Measurements from ENCODE around the gene CEP131. TPM values are rescaled to one million over a fixed set of nuclear protein-coding genes. Genes with fewer than 3 reads are reported as not detected.
"Not testable (repeated sequence)": the region's sequence is repeated elsewhere in the genome, so short reads cannot be mapped to it uniquely, and the experiment has no call there.

The CEP131 gene
- total and polyA plus RNA-seq, 4 donors, result 5.0 to 86.6 (median 9.0) TPM

GRCh38 chr17:81156866-81157805, 65.6 kb downstream of the CEP131 start:
- intact Hi-C loops (cut with DNase I), result no loop called here
- H3K36me3 ChIP-seq (ENCODE audit: control insufficient read depth in 1 of 2, insufficient read depth in 2 of 2, low read length in 1 of 2), result no peaks in the 10 kb centered on the region
- no peak for ATAC-seq (ENCODE audit: low FRiP score)
- 92 to 95% methylated on average over 38 of the region's 38 CpGs for WGBS, 2 donors
- no peaks in the 10 kb centered on the region for H3K9me3 ChIP-seq (ENCODE audit: control insufficient read depth, low read length)
- H3K27me3 ChIP-seq (ENCODE audit: control insufficient read depth in 1 of 2, insufficient read depth in 2 of 2, low read length in 1 of 2), result no peaks in the 10 kb centered on the region
- DNase-seq, result no peak
- H3K4me1 ChIP-seq (ENCODE audit: control insufficient read depth in 1 of 2, insufficient read depth in 2 of 2, low read length in 2 of 2), result no peaks in the 10 kb centered on the region
- H3K4me3 ChIP-seq (ENCODE audit: low read length in 2 of 2), result no peak overlapping the region
- no peak overlapping the region for H3K27ac ChIP-seq (ENCODE audit: low read depth in 1 of 2, low read length in 2 of 2)

DNA sequence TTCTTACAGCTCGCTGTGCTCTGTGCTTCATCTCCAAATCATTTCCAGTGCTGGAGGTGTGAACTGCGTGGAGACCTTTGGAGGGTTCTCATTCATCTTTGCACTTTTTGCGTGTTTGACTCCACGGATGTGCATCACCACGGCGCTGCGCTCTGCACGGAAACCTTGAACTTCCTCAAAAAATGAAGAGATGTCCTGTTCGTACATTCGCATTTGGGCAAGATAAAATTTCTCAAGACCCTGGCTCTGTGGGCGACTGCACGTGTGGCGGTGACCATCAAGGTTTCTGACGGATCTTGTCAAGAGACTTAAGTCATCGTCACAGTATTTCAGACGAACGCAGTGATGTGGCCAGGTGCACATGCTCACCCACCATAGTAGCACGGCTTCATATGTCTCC, 67.8 kb downstream of the CEP131 start:
- no peaks in the 10 kb centered on the region for H3K9me3 ChIP-seq (ENCODE audit: control insufficient read depth, low read length)
- WGBS, 2 donors, result 96 to 97% methylated on average over 18 of the region's 18 CpGs
- H3K36me3 ChIP-seq (ENCODE audit: control insufficient read depth in 1 of 2, insufficient read depth in 2 of 2, low read length in 1 of 2), result no peaks in the 10 kb centered on the region
- DNase-seq (no peak), ATAC-seq (ENCODE audit: low FRiP score) (no peak)
- H3K4me1 ChIP-seq (ENCODE audit: control insufficient read depth in 1 of 2, insufficient read depth in 2 of 2, low read length in 2 of 2), result no peaks in the 10 kb centered on the region
- no peak overlapping the region for H3K27ac ChIP-seq (ENCODE audit: low read depth in 1 of 2, low read length in 2 of 2)
- H3K4me3 ChIP-seq (ENCODE audit: low read length in 2 of 2), result no peak overlapping the region
- intact Hi-C loops (cut with DNase I), result no loop called here
- H3K27me3 ChIP-seq (ENCODE audit: control insufficient read depth in 1 of 2, insufficient read depth in 2 of 2, low read length in 1 of 2), result no peaks in the 10 kb centered on the region

GRCh38 chr17:81154016-81154415, 68.7 kb downstream of the CEP131 start:
- H3K9me3 ChIP-seq (ENCODE audit: control insufficient read depth, low read length); H3K36me3 ChIP-seq (ENCODE audit: control insufficient read depth in 1 of 2, insufficient read depth in 2 of 2, low read length in 1 of 2); intact Hi-C loops (cut with DNase I); H3K4me3 ChIP-seq (ENCODE audit: low read length in 2 of 2); H3K27ac ChIP-seq (ENCODE audit: low read depth in 1 of 2, low read length in 2 of 2); H3K4me1 ChIP-seq (ENCODE audit: control insufficient read depth in 1 of 2, insufficient read depth in 2 of 2, low read length in 2 of 2); H3K27me3 ChIP-seq (ENCODE audit: control insufficient read depth in 1 of 2, insufficient read depth in 2 of 2, low read length in 1 of 2); DNase-seq; ATAC-seq (ENCODE audit: low FRiP score): not testable (repeated sequence)
- 94 to 97% methylated on average over 9 of the region's 9 CpGs for WGBS, 2 donors

DNA sequence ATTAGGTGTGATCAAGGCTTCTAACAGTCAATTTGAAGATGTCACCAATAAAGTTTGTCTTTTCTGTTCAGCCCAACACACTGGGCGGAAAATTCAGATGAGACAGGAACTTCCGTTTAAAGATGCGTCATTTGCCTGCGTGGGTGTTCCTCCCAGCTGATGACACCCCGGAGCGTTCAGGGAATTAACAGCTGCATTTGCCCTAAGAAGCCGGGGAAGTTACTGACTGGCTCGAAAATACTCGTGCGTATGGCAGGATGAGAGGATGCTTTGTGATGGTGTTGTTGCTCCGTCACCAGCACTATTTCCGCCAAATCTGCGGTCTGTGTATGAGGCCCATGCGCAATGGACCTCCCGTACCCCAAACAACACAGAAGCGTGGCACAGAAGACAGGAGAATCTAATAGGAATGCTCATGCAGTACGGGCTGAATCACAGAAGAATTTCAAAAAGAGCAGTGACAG, 69.4 kb downstream of the CEP131 start:
- no peak for ATAC-seq (ENCODE audit: low FRiP score)
- WGBS, 2 donors, result 93% methylated on average over 17 of the region's 17 CpGs
- intact Hi-C loops (cut with DNase I), result no loop called here

DNA sequence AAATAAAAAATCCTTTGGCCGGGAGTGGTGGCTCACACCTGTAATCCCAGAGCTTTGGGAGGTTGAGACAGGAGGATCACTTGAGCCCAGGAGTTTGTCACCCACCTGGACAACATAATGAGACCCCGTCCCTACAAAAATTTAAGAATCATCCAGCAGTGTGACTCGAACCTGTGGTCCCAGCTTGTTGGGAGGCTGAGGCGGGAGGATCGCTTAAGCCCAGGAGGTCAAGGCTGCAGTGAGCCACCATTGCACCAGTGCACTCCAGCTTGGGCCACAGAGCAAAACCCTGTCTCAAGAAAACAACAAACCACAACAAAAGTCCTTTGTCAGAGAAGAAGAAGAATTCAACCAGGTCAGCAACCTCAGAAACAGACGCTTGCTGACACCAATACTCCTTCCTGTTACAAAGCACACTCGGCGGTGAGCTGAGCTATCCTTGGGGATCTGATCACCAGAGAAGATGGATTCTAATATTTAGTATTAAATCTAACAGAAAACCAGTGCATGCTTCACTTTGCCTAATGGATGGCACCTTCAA, 70.4 kb downstream of the CEP131 start:
- no peaks in the 10 kb centered on the region for H3K27me3 ChIP-seq (ENCODE audit: control insufficient read depth in 1 of 2, insufficient read depth in 2 of 2, low read length in 1 of 2)
- WGBS, 2 donors, result 88 to 92% methylated on average over 8 of the region's 8 CpGs
- ATAC-seq (ENCODE audit: low FRiP score), result no peak
- H3K27ac ChIP-seq (ENCODE audit: low read depth in 1 of 2, low read length in 2 of 2), result no peak overlapping the region
- no peak for DNase-seq
- no peak overlapping the region for H3K4me3 ChIP-seq (ENCODE audit: low read length in 2 of 2)
- intact Hi-C loops (cut with DNase I), result no loop called here
- H3K9me3 ChIP-seq (ENCODE audit: control insufficient read depth, low read length), result no peaks in the 10 kb centered on the region
- H3K4me1 ChIP-seq (ENCODE audit: control insufficient read depth in 1 of 2, insufficient read depth in 2 of 2, low read length in 2 of 2), result no peaks in the 10 kb centered on the region
- no peaks in the 10 kb centered on the region for H3K36me3 ChIP-seq (ENCODE audit: control insufficient read depth in 1 of 2, insufficient read depth in 2 of 2, low read length in 1 of 2)

More for the DNA sequence above, 69.4 kb downstream of the CEP131 start:
- Histone ChIP-seq H3K4me1 (ENCODE audit: control insufficient read depth in 1 of 2, insufficient read depth in 2 of 2, low read length in 2 of 2) (no peaks in the 10 kb centered on the region), H3K4me3 (ENCODE audit: low read length in 2 of 2) (no peak overlapping the region), H3K27ac (ENCODE audit: low read depth in 1 of 2, low read length in 2 of 2) (no peak overlapping the region), H3K9me3 (ENCODE audit: control insufficient read depth, low read length) (no peaks in the 10 kb centered on the region), H3K27me3 (ENCODE audit: control insufficient read depth in 1 of 2, insufficient read depth in 2 of 2, low read length in 1 of 2) (no peaks in the 10 kb centered on the region), H3K36me3 (ENCODE audit: control insufficient read depth in 1 of 2, insufficient read depth in 2 of 2, low read length in 1 of 2) (no peaks in the 10 kb centered on the region)
- DNase-seq, result no peak

DNA sequence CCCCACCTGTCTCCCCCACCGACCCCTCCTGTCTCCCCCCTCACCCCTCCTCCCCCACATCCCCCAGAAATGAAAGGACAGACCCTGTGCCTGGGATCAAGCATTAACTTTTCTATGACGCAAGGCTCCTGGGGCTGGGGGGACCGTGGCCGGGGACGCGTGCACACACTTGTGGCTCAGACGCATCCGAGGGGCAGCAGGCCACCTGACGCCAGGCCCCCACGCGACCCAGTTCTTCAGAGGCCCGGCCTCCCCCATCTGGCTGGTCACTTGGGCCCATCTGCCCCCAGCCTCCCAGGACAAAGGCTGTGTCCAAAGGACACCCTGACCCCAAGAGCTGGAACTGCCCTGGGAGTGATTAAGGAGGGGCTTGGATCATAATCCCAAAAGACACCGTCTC, 71.5 kb downstream of the CEP131 start:
- no peak for DNase-seq
- 85 to 90% methylated on average over 12 to 13 of the region's 13 CpGs for WGBS, 2 donors
- Histone ChIP-seq H3K9me3 (ENCODE audit: control insufficient read depth, low read length) (no peaks in the 10 kb centered on the region), H3K27ac (ENCODE audit: low read depth in 1 of 2, low read length in 2 of 2) (no peak overlapping the region), H3K27me3 (ENCODE audit: control insufficient read depth in 1 of 2, insufficient read depth in 2 of 2, low read length in 1 of 2) (no peaks in the 10 kb centered on the region), H3K36me3 (ENCODE audit: control insufficient read depth in 1 of 2, insufficient read depth in 2 of 2, low read length in 1 of 2) (no peaks in the 10 kb centered on the region), H3K4me1 (ENCODE audit: control insufficient read depth in 1 of 2, insufficient read depth in 2 of 2, low read length in 2 of 2) (no peaks in the 10 kb centered on the region), H3K4me3 (ENCODE audit: low read length in 2 of 2) (no peak overlapping the region)
- intact Hi-C loops (cut with DNase I), result no loop called here
- ATAC-seq (ENCODE audit: low FRiP score), result no peak

DNA sequence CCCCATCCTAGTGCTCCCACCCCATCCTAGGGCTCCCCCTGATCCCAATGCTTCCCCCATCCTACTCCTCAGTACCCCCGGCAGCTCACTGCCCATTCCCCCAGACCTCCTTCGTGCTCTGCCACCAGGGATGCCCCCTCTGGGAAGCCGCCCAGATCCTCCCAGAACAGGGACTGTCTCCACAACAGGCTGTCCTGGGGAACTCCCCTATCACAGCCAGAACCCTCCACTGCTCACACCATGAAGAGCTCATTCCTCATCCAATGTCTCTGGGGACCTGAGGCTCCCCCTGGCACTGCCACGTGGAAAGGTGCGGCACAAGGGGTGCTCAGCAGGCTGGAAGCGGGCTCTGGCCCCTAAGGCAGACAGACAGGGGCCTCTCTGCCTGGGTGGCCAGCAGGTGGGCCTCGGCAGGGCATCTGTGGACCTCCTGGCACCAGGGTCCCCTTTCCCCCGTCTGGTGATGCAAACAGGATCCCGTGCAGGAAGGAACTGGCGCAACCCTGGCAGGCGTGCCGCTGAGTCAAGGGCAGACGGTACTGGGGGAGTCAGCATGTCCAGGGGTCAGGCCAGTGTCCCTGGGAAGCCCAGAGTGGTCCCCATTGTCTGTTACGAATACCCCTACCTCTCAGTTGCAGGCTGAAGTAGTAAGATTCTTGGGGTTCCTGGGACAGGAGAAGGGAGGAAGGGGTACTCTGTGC, 72.2 kb downstream of the CEP131 start:
- WGBS, 2 donors, result 81 to 84% methylated on average over 14 of the region's 14 CpGs
- Histone ChIP-seq H3K27ac (ENCODE audit: low read depth in 1 of 2, low read length in 2 of 2) (no peak overlapping the region), H3K27me3 (ENCODE audit: control insufficient read depth in 1 of 2, insufficient read depth in 2 of 2, low read length in 1 of 2) (no peaks in the 10 kb centered on the region), H3K4me3 (ENCODE audit: low read length in 2 of 2) (no peak overlapping the region), H3K9me3 (ENCODE audit: control insufficient read depth, low read length) (no peaks in the 10 kb centered on the region), H3K4me1 (ENCODE audit: control insufficient read depth in 1 of 2, insufficient read depth in 2 of 2, low read length in 2 of 2) (no peaks in the 10 kb centered on the region), H3K36me3 (ENCODE audit: control insufficient read depth in 1 of 2, insufficient read depth in 2 of 2, low read length in 1 of 2) (no peaks in the 10 kb centered on the region)
- intact Hi-C loops (cut with DNase I), result no loop called here
- ATAC-seq (ENCODE audit: low FRiP score) (peak; percentile 44), DNase-seq (peak in 1 of 2 donors; percentile 77)

DNA sequence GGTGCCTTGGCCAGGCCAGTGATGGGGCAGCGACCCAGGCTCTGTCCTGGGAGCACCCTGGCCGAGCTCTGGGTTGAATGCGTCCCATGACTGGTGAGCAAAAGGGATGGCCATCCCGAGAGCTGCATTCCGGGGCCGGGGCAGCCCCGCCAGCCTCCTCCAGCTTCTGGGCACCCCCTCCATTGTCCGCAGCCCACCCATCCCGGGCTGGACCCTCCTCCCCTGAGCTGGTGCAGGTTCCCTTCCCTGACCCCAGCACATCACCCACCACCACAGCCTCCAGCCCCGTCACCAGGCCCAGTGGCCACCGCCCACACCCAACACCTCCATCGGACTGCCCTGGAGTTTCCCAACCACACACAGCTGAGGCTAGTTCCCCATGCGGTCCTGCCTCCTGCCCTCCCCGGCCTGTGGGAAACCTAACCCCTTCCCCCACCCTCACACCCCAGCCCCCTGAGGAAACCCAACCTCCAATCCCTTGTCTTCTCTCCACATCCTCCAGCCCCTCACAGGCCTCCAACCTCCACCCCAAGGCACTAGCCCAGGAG, 73.7 kb downstream of the CEP131 start:
- 86 to 91% methylated on average over 14 of the region's 14 CpGs for WGBS, 2 donors
- Histone ChIP-seq H3K36me3 (ENCODE audit: control insufficient read depth in 1 of 2, insufficient read depth in 2 of 2, low read length in 1 of 2) (no peaks in the 10 kb centered on the region), H3K27ac (ENCODE audit: low read depth in 1 of 2, low read length in 2 of 2) (no peak overlapping the region), H3K4me3 (ENCODE audit: low read length in 2 of 2) (no peak overlapping the region), H3K4me1 (ENCODE audit: control insufficient read depth in 1 of 2, insufficient read depth in 2 of 2, low read length in 2 of 2) (no peaks in the 10 kb centered on the region), H3K9me3 (ENCODE audit: control insufficient read depth, low read length) (no peaks in the 10 kb centered on the region), H3K27me3 (ENCODE audit: control insufficient read depth in 1 of 2, insufficient read depth in 2 of 2, low read length in 1 of 2) (no peaks in the 10 kb centered on the region)
- ATAC-seq (ENCODE audit: low FRiP score) (peak; percentile 39), DNase-seq (no peak)
- intact Hi-C loops (cut with DNase I), result no loop called here
